Effector memory CD4-positive, alpha-beta T cell (primary cell): Measurements from ENCODE around the gene COL15A1.

ENCODE experiments used
- DNase-seq, 3 donors: peaks; one replicate each; pipeline ENCODE4 v3.0.0-alpha.2; 2020
- H3K27ac ChIP-seq: 2 replicates; pipeline ENCODE4 v1.7.0; 2013; ENCODE audit warnings: mild to moderate bottlenecking, low read length, moderate library complexity; ENCODE audit not compliant: insufficient read depth, poor library complexity, severe bottlenecking
- H3K27me3 ChIP-seq: replicated peaks from 2 replicates; pipeline ENCODE4 v1.7.0; 2013; ENCODE audit warnings: mild to moderate bottlenecking, low read length; ENCODE audit not compliant: insufficient read depth, control insufficient read depth, poor library complexity, severe bottlenecking
- H3K36me3 ChIP-seq: 2 replicates; pipeline ENCODE4 v1.7.0; 2013; ENCODE audit warnings: mild to moderate bottlenecking, low read length, moderate library complexity; ENCODE audit not compliant: control insufficient read depth, insufficient read depth
- H3K4me1 ChIP-seq: 2 replicates; pipeline ENCODE4 v1.7.0; 2013; ENCODE audit warnings: low read length, mild to moderate bottlenecking; ENCODE audit not compliant: control insufficient read depth, insufficient read depth, poor library complexity, severe bottlenecking
- H3K4me3 ChIP-seq: 2 replicates; pipeline ENCODE4 v1.7.0; 2013; ENCODE audit warnings: low read length, low read depth, mild to moderate bottlenecking; ENCODE audit not compliant: insufficient read depth, poor library complexity, severe bottlenecking
- H3K9me3 ChIP-seq: 2 replicates; pipeline ENCODE4 v1.7.0; 2013; ENCODE audit warnings: mild to moderate bottlenecking, low read length, moderate library complexity; ENCODE audit not compliant: control insufficient read depth

COL15A1 gene

DNA sequence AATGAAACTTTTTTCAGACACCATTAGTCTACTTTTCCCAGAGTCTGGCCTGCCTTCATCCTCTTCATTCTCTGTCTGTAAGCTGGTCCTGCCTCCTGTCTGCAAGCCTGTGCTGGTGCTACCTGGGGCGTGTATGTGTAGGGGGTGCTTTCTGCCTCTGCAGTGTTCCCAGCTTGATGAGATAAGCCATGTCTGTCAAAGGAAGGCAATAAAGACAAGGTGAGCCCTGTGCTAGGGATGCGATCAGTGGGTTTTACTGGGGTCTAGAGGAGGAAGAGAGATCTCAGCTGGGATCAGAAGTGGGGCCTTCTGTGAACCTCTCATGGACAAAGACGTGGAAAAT lies 83.2 kb downstream of the COL15A1 start:
- H3K4me1 ChIP-seq: no peaks in the 10 kb centered on the region

DNA sequence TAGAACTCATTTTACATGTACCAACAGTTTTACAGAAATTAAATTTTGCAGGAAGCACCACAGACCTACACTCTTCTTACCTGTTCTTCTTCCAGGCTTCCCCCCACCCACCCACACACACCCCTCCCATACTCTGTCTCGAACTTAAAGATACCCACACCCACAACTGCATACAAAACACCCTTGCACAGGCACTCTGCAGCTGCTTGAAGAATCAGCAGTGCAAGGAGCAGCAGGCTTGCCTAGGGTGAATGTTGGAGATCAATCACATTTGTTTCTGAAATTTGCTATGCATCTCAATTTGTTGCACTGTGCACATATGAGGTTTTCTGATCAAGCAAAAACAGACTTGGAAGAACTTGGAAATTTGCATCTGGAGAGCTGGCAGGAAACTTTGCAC lies 83.7 kb downstream of the COL15A1 start:
- DNase-seq: no peak
- H3K4me3 ChIP-seq: no peak overlapping the region
- no peaks in the 10 kb centered on the region for H3K4me1 ChIP-seq
- H3K27me3 ChIP-seq: no peaks in the 10 kb centered on the region
- no peaks in the 10 kb centered on the region for H3K9me3 ChIP-seq
- no peaks in the 10 kb centered on the region for H3K36me3 ChIP-seq
- H3K27ac ChIP-seq: no peak overlapping the region

More for the DNA sequence above, 83.2 kb downstream of the COL15A1 start:
- H3K9me3 ChIP-seq: no peaks in the 10 kb centered on the region
- no peak for DNase-seq
- no peak overlapping the region for H3K4me3 ChIP-seq
- no peaks in the 10 kb centered on the region for H3K36me3 ChIP-seq
- H3K27ac ChIP-seq: no peak overlapping the region
- no peaks in the 10 kb centered on the region for H3K27me3 ChIP-seq

- no peak for DNase-seq
- no peaks in the 10 kb centered on the region for H3K9me3 ChIP-seq
- no peak overlapping the region for H3K27ac ChIP-seq
- H3K36me3 ChIP-seq: no peaks in the 10 kb centered on the region
- no peaks in the 10 kb centered on the region for H3K4me1 ChIP-seq
- H3K4me3 ChIP-seq: no peak overlapping the region
- H3K27me3 ChIP-seq: no peaks in the 10 kb centered on the region
Measured at GRCh38 chr9:99029083-99029645, 85.5 kb downstream of the COL15A1 start.

- H3K27ac ChIP-seq: no peak overlapping the region
- no peak for DNase-seq
Measured at GRCh38 chr9:99030092-99030511, 86.4 kb downstream of the COL15A1 start.

DNA sequence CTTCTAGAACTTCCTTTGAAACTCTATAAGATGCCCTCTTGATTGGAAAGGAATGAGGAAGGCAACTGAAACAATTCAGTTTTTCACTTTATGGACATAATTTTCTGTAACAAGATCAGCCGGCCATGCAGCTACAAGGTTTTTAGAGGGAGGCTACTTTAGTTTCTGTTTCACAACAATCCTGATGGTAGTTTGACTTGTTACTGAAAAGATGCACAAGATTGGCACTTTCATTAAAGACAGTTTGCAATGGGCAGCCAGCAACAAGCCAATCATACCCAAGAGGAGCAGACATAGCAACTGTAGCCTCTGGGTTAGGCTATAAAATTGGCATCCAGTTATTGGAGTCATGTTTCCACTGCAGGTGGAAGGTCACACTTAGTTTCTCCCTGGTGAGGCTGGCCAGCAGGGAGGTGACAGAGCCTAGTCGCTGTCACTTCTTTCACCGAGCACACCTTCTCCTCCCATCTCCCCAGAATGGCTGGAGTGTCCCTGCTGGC lies 87.0 kb downstream of the COL15A1 start:
- DNase-seq: no peak
- H3K27me3 ChIP-seq: no peaks in the 10 kb centered on the region
- no peak overlapping the region for H3K4me3 ChIP-seq
- no peaks in the 10 kb centered on the region for H3K9me3 ChIP-seq
- no peak overlapping the region for H3K27ac ChIP-seq
- H3K36me3 ChIP-seq: no peaks in the 10 kb centered on the region
- H3K4me1 ChIP-seq: no peaks in the 10 kb centered on the region

More at GRCh38 chr9:99030092-99030511, 86.4 kb downstream of the COL15A1 start:
- Histone ChIP-seq H3K4me1 (no peaks in the 10 kb centered on the region), H3K36me3 (no peaks in the 10 kb centered on the region), H3K4me3 (no peak overlapping the region), H3K27me3 (no peaks in the 10 kb centered on the region), H3K9me3 (no peaks in the 10 kb centered on the region)

- Histone ChIP-seq H3K4me1 (no peaks in the 10 kb centered on the region), H3K27me3 (no peaks in the 10 kb centered on the region), H3K9me3 (no peaks in the 10 kb centered on the region), H3K36me3 (no peaks in the 10 kb centered on the region), H3K4me3 (no peak overlapping the region), H3K27ac (no peak overlapping the region)
- no peak for DNase-seq
Measured at GRCh38 chr9:99031319-99031718, 87.6 kb downstream of the COL15A1 start.

DNA sequence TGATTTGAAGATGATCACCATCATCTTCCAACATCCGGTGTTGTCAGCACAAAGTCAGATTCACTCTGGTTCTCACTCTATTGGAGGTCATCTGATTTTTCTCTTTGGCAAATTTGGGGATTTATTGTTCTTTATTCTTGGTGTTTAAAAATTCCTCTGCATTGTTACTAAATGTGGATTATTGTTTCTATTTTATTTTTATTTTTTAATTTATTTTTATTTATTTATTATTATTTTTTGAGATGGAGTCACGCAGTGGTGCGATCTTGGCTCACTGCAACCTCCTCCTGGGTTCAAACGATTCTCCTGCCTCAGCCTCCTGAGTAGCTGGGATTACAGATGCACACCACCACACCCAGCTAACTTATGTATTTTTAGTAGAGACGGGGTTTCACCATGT lies 88.3 kb downstream of the COL15A1 start:
- Histone ChIP-seq H3K27me3 (no peaks in the 10 kb centered on the region), H3K27ac (no peak overlapping the region), H3K4me3 (no peak overlapping the region), H3K9me3 (no peaks in the 10 kb centered on the region), H3K4me1 (no peaks in the 10 kb centered on the region), H3K36me3 (no peaks in the 10 kb centered on the region)
- DNase-seq: no peak

GRCh38 chr9:99034149-99034548 lies 90.4 kb downstream of the COL15A1 start:
- H3K27ac ChIP-seq: no peak overlapping the region
- H3K27me3 ChIP-seq: no peaks in the 10 kb centered on the region
- no peaks in the 10 kb centered on the region for H3K4me1 ChIP-seq
- no peak for DNase-seq
- no peaks in the 10 kb centered on the region for H3K9me3 ChIP-seq
- no peak overlapping the region for H3K4me3 ChIP-seq
- H3K36me3 ChIP-seq: no peaks in the 10 kb centered on the region

DNA sequence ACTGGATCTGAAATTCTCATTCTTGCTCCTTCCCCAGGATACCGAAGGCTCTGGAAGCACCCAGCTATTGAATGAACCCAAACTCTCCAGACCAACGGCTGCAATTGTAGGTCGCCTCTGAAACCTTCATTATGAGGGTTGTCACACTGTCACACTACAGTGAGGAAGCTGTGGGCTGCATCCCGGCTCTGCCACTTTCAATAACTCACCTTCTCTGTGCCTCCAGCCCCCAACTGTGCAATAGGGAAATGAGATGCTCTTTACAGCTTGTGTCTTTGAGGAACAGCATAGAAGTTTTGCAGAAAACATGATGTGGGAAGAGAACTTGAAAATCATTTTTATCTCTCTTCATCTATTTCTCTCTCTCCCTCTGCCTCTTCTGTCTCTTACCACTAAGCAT lies 91.6 kb downstream of the COL15A1 start:
- H3K36me3 ChIP-seq: no peaks in the 10 kb centered on the region
- no peaks in the 10 kb centered on the region for H3K27me3 ChIP-seq
- no peaks in the 10 kb centered on the region for H3K4me1 ChIP-seq
- no peaks in the 10 kb centered on the region for H3K9me3 ChIP-seq
- no peak overlapping the region for H3K27ac ChIP-seq
- no peak overlapping the region for H3K4me3 ChIP-seq
- no peak for DNase-seq

- no peak for DNase-seq
- Histone ChIP-seq H3K4me3 (no peak overlapping the region), H3K9me3 (no peaks in the 10 kb centered on the region), H3K36me3 (no peaks in the 10 kb centered on the region), H3K27ac (no peak overlapping the region), H3K4me1 (no peaks in the 10 kb centered on the region), H3K27me3 (no peaks in the 10 kb centered on the region)
Measured at GRCh38 chr9:99037769-99038483, 94.2 kb downstream of the COL15A1 start.
